Endothelial cell of umbilical vein (primary cell): ENCODE results near the gene OR5H1. TPM values are rescaled to one million over a fixed set of nuclear protein-coding genes. Genes with fewer than 3 reads are reported as not detected.

Experiments
- BruUV-seq: library from RNA; stranded (reverse); fragments of 400-500 nt; replicated peaks from 2 replicates; lab custom pipeline; 2021; lab: Mats Ljungman, UMichigan
- CTCF ChIA-PET: fragments of 300-600, 350-600 bp; sonication (Branson Sonifier 250); formaldehyde crosslinking; loops from one replicate; lab custom pipeline; 2021; ENCODE audit warnings: antibody characterized with exemption, inconsistent platforms; lab: Charles Lee
- POLR2A ChIA-PET: fragments of 300-600, 350-600 bp; sonication (Branson Sonifier 250); formaldehyde crosslinking; loops from one replicate; lab custom pipeline; 2021; ENCODE audit warnings: antibody characterized with exemption, inconsistent platforms; lab: Charles Lee
- DNase-seq: peaks from one replicate; pipeline ENCODE4 v3.0.0-alpha.2; 2011; ENCODE audit warnings: low read depth, low spot score
- FAIRE-seq: peaks from 2 replicates; lab custom pipeline; 2011; peaks lifted over from hg19 to GRCh38; lab: Jason Lieb, UNC
- H2AFZ ChIP-seq: 2 replicates; pipeline ENCODE4 v1.6.0; 2012; ENCODE audit warnings: low read depth, low read length, control low read depth, inconsistent platforms
- H3K27ac ChIP-seq: 2 replicates; pipeline ENCODE4 v1.5.1; 2011; ENCODE audit warnings: low read depth, mild to moderate bottlenecking, control low read depth, low read length, moderate library complexity; ENCODE audit not compliant: insufficient read depth
- H3K27me3 ChIP-seq, 2 experiments: 2 replicates each; pipeline versions ENCODE4 v1.6.0 to v1.6.1; 2011; ENCODE audit warnings: low read length in 2 of 2, mixed read lengths in 1 of 2; ENCODE audit not compliant: control insufficient read depth in 2 of 2, insufficient read depth in 2 of 2
- H3K36me3 ChIP-seq, 2 experiments: 2 replicates in 1 of 2; 3 replicates in 1 of 2; pipeline ENCODE4 v1.5.1; 2011; ENCODE audit warnings: low read length in 2 of 2, mild to moderate bottlenecking in 1 of 2, moderate library complexity in 1 of 2; ENCODE audit not compliant: control insufficient read depth in 2 of 2, insufficient read depth in 2 of 2; ENCODE audit errors: extremely low read depth in 1 of 2
- H3K4me1 ChIP-seq: 3 replicates; pipeline ENCODE4 v1.5.1; 2011; ENCODE audit warnings: mild to moderate bottlenecking, low read length; ENCODE audit not compliant: control insufficient read depth, insufficient read depth; ENCODE audit errors: extremely low read depth
- H3K4me2 ChIP-seq: 2 replicates; pipeline ENCODE4 v1.6.1; 2011; ENCODE audit warnings: low read length, control low read depth, mixed read lengths; ENCODE audit not compliant: insufficient read depth
- H3K4me3 ChIP-seq, 3 experiments: fragments of 200-600 bp in 1 of 3; sonication (generic), shearing (Covaris generic) in 1 of 3; replicated peaks in 1 of 3; 2 replicates each; pipeline ENCODE4 v1.5.1; 2011 to 2016; ENCODE audit warnings: control low read depth in 3 of 3, low read length in 3 of 3, mild to moderate bottlenecking in 2 of 3, inconsistent platforms in 1 of 3, low read depth in 1 of 3, moderate library complexity in 1 of 3; ENCODE audit not compliant: insufficient read depth in 1 of 3
- H3K79me2 ChIP-seq: 2 replicates; pipeline ENCODE4 v1.6.0; 2012; ENCODE audit warnings: low read length, inconsistent platforms; ENCODE audit not compliant: control insufficient read depth, insufficient read depth
- H3K9ac ChIP-seq: replicated peaks from 2 replicates; pipeline ENCODE3; 2011; ENCODE audit warnings: low read length, control low read depth; ENCODE audit not compliant: insufficient read depth; ENCODE audit errors: extremely low read depth
- H3K9me1 ChIP-seq: replicated peaks from 3 replicates; pipeline ENCODE4 v1.6.0; 2011; ENCODE audit warnings: mild to moderate bottlenecking, low read length; ENCODE audit not compliant: control insufficient read depth, insufficient read depth; ENCODE audit errors: extremely low read depth
- H3K9me3 ChIP-seq: replicated peaks from 2 replicates; pipeline ENCODE4 v1.5.1; 2012; ENCODE audit warnings: low read length, inconsistent platforms; ENCODE audit not compliant: control insufficient read depth, insufficient read depth
- H4K20me1 ChIP-seq: replicated peaks from 2 replicates; pipeline ENCODE3; 2011; ENCODE audit warnings: mild to moderate bottlenecking, low read length; ENCODE audit not compliant: control insufficient read depth, insufficient read depth; ENCODE audit errors: extremely low read depth
- CTCF ChIP-seq, 2 donors: IDR thresholded peaks; 1 replicate in 1 of 2; 2 replicates in 1 of 2; pipeline ENCODE4 v1.5.1; 2011; ENCODE audit warnings: low read length in 2 of 2, mild to moderate bottlenecking in 2 of 2, moderate library complexity in 2 of 2, control low read depth in 1 of 2, inconsistent platforms in 1 of 2, low read depth in 1 of 2; ENCODE audit not compliant: insufficient read depth in 1 of 2; ENCODE audit errors: extremely low read depth in 1 of 2
- EZH2 ChIP-seq: IDR thresholded peaks from 2 replicates; pipeline ENCODE4 v1.6.1; 2012; ENCODE audit warnings: borderline replicate concordance, low read depth, mild to moderate bottlenecking, moderate library complexity, low read length, inconsistent platforms; ENCODE audit not compliant: severe bottlenecking
- FOS ChIP-seq: IDR thresholded peaks from 2 replicates; pipeline ENCODE4 v1.6.1; 2011; ENCODE audit warnings: mild to moderate bottlenecking, low read length, moderate library complexity, borderline replicate concordance; ENCODE audit not compliant: insufficient read depth
- GATA2 ChIP-seq: IDR thresholded peaks from 2 replicates; pipeline ENCODE4 v1.7.0; 2011; ENCODE audit warnings: low read depth, mild to moderate bottlenecking, moderate library complexity, mixed read lengths, low read length; ENCODE audit not compliant: insufficient read length, insufficient read depth
- JUN ChIP-seq: IDR thresholded peaks from 2 replicates; pipeline ENCODE4 v1.6.1; 2011; ENCODE audit warnings: borderline replicate concordance, low read depth; ENCODE audit not compliant: insufficient read length, insufficient read depth
- MAX ChIP-seq: IDR thresholded peaks from 2 replicates; pipeline ENCODE4 v1.6.1; 2011; ENCODE audit not compliant: insufficient read depth, insufficient read length
- MYC ChIP-seq: IDR thresholded peaks from one replicate; pipeline ENCODE4 v1.6.1; 2011; ENCODE audit warnings: mild to moderate bottlenecking, low read depth, low read length
- POLR2A ChIP-seq: IDR thresholded peaks from 2 replicates; pipeline ENCODE4 v1.6.1; 2012; ENCODE audit warnings: low read depth, mild to moderate bottlenecking, control low read depth, low read length
- POLR2AphosphoS5 ChIP-seq: IDR thresholded peaks from 2 replicates; pipeline ENCODE4 v1.6.1; 2012; ENCODE audit warnings: low read depth, mild to moderate bottlenecking, control low read depth, low read length, moderate library complexity; ENCODE audit not compliant: insufficient read depth
- dilution Hi-C: fragments of 300-500 bp; cut with MboI; formaldehyde crosslinking; loops from one replicate; pipeline ENCODE4 v1.15.0; 2019; ENCODE audit warnings: low sequenced_read_pairs; ENCODE audit not compliant: extremely low pct_ligation_motif_present
- intact Hi-C: fragments of 100-400 bp; cut with micrococcal nuclease; formaldehyde crosslinking; loops from one replicate; pipeline ENCODE4 v1.10.0; 2022
- polyA plus RNA-seq, 4 experiments: library from polyadenylated mRNA; depleted of rRNA in 3 of 4; stranded (reverse) in 3 of 4; unstranded in 1 of 4; fragments of >200 nt; gene quantifications; 2 replicates each; pipeline versions ENCODE4 v1.2.1 to v1.2.3, GENCODE V29; 2011 to 2012; ENCODE audit warnings: missing spikeins in 1 of 4
- total RNA-seq: library from RNA; stranded (reverse); gene quantifications from 2 replicates; pipeline ENCODE4 v1.2.3, GENCODE V29; 2021

The OR5H1 gene
- total and polyA plus RNA-seq, 2 donors (not counting 3 experiments of a cell fraction or from before 2014, with no cell fraction given): not detected

- Histone ChIP-seq H3K4me3 (no peak overlapping the region), H3K9me3 (no peaks in the 10 kb centered on the region), H3K4me1 (no peaks in the 10 kb centered on the region), H4K20me1 (no peaks in the 10 kb centered on the region), H2AFZ (no peak overlapping the region), H3K36me3 (no peaks in the 10 kb centered on the region), H3K9ac (no peak overlapping the region), H3K79me2 (no peaks in the 10 kb centered on the region), H3K9me1 (no peaks in the 10 kb centered on the region), H3K4me2 (no peak overlapping the region), H3K27ac (no peak overlapping the region), H3K27me3 (no peaks in the 10 kb centered on the region)
- FAIRE-seq (no peak), DNase-seq (no peak)
- BruUV-seq: no TSS peak
- dilution Hi-C loops: no loop called here
- TF ChIP-seq FOS (no peak), CTCF (IDR thresholded peaks at IDR 0.05; ENCODE audit: extremely low read depth in 1 of 2, insufficient read depth in 1 of 2, low read depth in 1 of 2, low read length in 2 of 2) (no peak), JUN (no peak), MAX (no peak), EZH2 (no peak), POLR2A (no peak), POLR2AphosphoS5 (no peak), GATA2 (no peak), MYC (no peak)
- CTCF ChIA-PET: no interaction called here
- intact Hi-C loops: no loop called here
- POLR2A ChIA-PET: no interaction called here
These were observed 40.5 kb downstream of the OR5H1 start for GRCh38 chr3:98171071-98171470.
